ENCODE measurements around the gene RNASEH2B.

The RNASEH2B gene

GRCh38 chr13:50955241-50955640 lies 45.6 kb downstream of the RNASEH2B start:
- no peak for TF ChIP-seq CTCF (IDR thresholded peaks at IDR 0.05; ENCODE audit: insufficient read depth, low read depth, low read length, missing control alignments)
- no peak overlapping the region for H3K4me3 ChIP-seq (ENCODE audit: low read depth, low read length)
- DNase-seq (ENCODE audit: low read depth), result no peak

DNA sequence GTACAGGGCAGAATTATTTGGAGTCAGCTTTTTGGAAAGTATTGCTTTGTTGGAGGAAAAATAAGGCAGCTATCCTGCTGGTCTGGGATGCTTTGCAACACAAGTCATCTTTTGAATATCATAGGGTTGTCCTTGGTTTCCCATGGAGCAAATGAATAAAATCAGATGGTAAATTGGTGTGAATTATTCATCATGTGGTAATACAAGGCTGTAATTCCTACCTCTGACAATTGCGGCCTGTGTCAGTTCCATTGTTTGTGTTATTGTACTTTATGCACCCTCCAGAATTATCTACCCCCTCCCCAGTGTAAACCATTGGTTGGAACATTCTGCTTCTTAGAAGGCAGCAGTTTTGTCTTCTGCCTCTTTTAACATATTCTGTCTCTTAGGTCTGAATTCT lies 46.2 kb downstream of the RNASEH2B start:
- TF ChIP-seq CTCF (IDR thresholded peaks at IDR 0.05; ENCODE audit: insufficient read depth, low read depth, low read length, missing control alignments), result no peak
- no peak overlapping the region for H3K4me3 ChIP-seq (ENCODE audit: low read depth, low read length)
- DNase-seq (ENCODE audit: low read depth), result no peak

DNA sequence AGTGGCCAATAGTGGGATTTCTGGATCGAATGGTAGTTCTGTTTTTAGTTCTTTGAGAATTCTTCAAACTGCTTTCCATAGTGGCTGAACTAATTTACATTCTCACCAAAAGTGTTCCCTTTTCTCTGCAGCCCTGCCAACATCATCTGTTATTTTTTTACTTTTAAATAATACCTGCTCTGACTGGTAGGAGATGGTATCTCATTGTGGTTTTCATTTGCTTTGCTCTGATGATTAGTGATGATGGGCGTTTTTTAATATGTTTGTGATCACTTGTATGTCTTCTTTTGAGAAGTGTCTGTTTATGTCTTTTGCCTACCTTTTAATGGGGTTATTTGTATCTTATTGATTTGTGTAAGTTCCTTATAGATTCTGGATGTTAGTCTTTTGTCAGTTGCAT lies 48.0 kb downstream of the RNASEH2B start:
- no peak for TF ChIP-seq CTCF (IDR thresholded peaks at IDR 0.05; ENCODE audit: insufficient read depth, low read depth, low read length, missing control alignments)
- no peak for DNase-seq (ENCODE audit: low read depth)

GRCh38 chr13:50969691-50970090 lies 60.1 kb downstream of the RNASEH2B start:
- DNase-seq (ENCODE audit: low read depth), result no peak
- TF ChIP-seq CTCF (IDR thresholded peaks at IDR 0.05; ENCODE audit: insufficient read depth, low read depth, low read length, missing control alignments), result no peak
- H3K4me3 ChIP-seq (ENCODE audit: low read depth, low read length), result no peak overlapping the region

More for the DNA sequence above, 48.0 kb downstream of the RNASEH2B start:
- no peak overlapping the region for H3K4me3 ChIP-seq (ENCODE audit: low read depth, low read length)

- H3K4me3 ChIP-seq (ENCODE audit: low read depth, low read length), result no peak overlapping the region
- TF ChIP-seq CTCF (IDR thresholded peaks at IDR 0.05; ENCODE audit: insufficient read depth, low read depth, low read length, missing control alignments), result no peak
- no peak for DNase-seq (ENCODE audit: low read depth)
Observed at GRCh38 chr13:50970956-50971355, 61.4 kb downstream of the RNASEH2B start.

GRCh38 chr13:50974268-50974667 lies 64.7 kb downstream of the RNASEH2B start:
- no peak overlapping the region for H3K4me3 ChIP-seq (ENCODE audit: low read depth, low read length)
- DNase-seq (ENCODE audit: low read depth), result no peak
- TF ChIP-seq CTCF (IDR thresholded peaks at IDR 0.05; ENCODE audit: insufficient read depth, low read depth, low read length, missing control alignments), result no peak

DNA sequence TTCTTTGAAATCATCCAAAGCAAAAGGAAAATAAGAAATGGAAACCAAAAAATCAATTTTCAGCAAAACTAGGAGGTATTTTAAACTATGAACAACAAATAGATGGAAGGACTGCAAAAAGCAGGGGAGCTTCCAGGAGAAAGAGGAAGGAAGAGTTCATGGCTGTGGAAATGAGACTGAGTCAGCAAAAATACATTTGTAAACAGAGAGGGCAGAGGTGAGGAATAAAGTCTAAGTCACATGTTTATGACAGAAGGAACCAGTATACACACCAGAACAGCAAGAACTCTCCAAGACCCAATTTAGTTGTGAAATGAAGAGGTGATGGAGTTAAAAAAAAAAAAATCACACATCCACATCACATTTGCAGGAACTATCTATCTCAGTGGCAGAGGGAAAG lies 69.6 kb downstream of the RNASEH2B start:
- no peak for TF ChIP-seq CTCF (IDR thresholded peaks at IDR 0.05; ENCODE audit: insufficient read depth, low read depth, low read length, missing control alignments)
- no peak for DNase-seq (ENCODE audit: low read depth)
- no peak overlapping the region for H3K4me3 ChIP-seq (ENCODE audit: low read depth, low read length)

Data from GM12865 (cell line).